ENCODE measurements around the gene MORC2.

The MORC2 gene

DNA sequence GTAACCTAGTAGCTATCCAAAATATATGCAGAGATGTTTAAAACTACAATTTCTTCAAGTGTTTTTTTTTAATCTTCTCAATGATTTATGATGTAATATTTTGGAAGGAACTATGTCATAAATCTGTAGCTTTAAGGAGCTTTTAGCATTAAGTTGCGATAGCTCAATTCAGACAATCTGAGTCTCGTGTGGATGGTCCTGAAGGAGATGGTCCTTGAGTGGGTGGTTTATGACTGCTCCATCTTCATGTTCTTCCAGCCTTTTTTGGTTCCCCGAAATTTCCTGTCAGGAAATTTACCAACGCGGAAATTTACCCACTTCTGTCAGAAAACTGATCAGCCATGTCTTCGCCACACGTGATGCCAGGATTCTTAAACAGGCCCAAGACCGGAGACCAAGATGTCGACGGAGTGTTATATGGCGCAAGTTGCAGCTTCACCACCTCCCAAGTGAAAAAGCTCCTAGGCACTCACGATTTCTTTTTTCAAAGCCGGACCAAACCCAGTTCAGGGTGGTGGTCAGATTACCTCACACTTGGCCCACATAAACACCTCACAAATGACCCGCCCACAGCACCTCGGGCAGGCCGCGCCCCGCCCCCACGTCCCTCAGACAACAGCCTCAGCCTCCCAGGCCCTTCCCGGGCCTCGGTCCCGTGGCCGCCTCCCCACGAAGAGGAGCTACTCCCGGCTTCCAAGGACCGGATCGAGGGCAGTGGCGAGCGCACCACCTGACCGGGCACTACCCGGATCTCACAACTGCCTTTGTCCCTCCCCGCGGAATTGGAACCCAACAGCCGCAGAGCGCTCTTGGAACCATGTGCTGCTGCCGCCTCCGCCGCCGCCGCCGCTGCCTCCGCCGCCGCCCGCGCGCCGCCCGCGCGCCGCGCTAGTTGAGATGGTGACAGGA lies at the start of gene MORC2:
MORC2 (minus strand) TSS at position 760 of the 909 bp plus-strand sequence. CDS start 885 bp downstream, outside the sequence.
- no peak for DNase-seq (ENCODE audit: low read depth)

- no peak for DNase-seq (ENCODE audit: low read depth)
Observed at GRCh38 chr22:31005535-31005934, 37.0 kb upstream of the MORC2 start.

DNA sequence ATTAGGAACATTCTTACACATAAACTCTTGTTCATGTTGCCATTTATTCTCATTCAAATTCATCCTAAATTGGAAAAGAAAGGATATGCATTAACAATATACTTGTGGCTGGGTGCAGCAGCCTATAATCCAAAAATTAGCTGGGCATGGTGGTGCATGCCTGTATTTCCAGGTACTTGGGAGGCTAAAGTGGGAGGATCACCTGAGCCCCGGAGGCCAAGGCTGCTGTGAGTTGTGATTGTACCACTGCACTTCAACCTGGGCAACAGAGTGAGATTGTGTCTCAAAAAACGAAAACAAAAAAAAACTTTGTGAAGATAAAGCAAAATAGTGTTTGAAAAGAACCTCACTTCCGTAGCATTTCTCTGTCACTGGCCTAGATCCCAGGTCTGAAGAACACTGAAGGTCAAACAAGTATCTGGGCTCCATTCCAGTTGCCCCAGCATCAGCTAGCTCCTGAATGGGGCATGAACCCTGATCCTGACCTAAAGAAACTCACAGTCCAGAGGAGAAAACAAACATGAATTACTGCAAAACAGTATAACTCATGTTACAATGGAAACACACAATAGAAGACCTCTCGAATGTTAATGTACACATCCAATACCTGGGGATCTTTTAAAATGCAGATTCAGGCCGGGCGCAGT lies 32.7 kb upstream of the MORC2 start:
- no peak for DNase-seq (ENCODE audit: low read depth)

GRCh38 chr22:30998329-30998728 lies 29.8 kb upstream of the MORC2 start:
- DNase-seq (ENCODE audit: low read depth): no peak

GRCh38 chr22:30996462-30996861 lies 27.9 kb upstream of the MORC2 start:
- no peak for DNase-seq (ENCODE audit: low read depth)

DNA sequence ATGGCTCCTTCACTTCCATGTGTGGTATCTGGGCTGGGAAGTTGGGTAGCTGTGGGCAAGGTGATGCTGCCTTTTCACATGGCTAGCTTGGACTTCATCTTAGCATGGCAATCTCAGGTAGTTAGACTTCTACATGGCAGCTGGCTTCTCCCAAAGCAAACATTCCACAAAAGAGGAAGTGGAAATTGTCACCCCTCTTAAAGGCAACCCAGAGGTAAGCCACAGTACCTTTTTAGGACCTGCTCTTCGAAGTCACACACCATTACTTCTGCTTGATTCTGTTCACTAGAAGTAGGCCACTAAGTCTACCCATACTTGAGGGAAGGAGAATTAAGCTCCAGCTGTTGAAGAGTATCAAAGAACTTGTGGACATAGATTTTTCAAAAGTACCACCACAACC lies 26.4 kb upstream of the MORC2 start:
- DNase-seq (ENCODE audit: low read depth): no peak

DNA sequence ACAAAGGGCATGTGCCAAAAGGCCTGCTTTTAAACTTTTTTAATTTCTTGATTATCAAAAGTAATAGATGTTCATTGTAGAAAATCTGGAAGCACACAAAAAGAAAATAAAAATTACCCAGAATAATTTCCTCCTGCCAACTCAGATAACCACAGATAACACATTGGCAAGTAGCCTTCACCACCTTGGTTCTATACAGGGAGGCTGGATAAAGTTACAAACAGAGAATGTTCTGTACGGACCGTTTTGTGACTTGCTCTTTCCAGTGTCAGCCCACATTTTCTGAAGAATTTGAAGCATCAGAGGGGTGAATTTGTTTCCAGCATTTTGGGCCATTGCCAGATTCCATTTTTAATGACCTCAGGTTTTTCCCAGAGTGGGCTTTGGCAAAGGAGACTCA lies 24.0 kb upstream of the MORC2 start:
- DNase-seq (ENCODE audit: low read depth): no peak

- no peak for DNase-seq (ENCODE audit: low read depth)
Observed at GRCh38 chr22:30990690-30991089, 22.1 kb upstream of the MORC2 start.

DNA sequence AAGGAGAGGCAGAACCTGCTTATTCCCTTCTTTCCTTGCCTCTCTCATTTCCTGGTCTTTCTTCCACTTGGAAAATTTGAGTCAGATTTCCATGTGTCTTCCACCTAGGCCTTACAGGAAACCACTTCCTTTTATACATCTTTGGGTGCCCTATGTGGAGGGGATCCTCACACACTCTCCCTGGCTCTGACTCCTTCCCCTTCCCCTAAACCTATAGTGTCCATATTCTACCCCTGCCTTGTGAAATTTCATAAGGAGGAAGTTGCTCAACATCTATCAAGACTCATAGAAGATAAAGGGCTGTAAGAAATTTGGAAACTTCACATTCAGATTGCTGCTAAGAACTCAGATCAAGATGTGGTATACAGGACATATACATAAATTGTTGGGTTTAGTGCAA lies 20.9 kb upstream of the MORC2 start:
- DNase-seq (ENCODE audit: low read depth): no peak

DNA sequence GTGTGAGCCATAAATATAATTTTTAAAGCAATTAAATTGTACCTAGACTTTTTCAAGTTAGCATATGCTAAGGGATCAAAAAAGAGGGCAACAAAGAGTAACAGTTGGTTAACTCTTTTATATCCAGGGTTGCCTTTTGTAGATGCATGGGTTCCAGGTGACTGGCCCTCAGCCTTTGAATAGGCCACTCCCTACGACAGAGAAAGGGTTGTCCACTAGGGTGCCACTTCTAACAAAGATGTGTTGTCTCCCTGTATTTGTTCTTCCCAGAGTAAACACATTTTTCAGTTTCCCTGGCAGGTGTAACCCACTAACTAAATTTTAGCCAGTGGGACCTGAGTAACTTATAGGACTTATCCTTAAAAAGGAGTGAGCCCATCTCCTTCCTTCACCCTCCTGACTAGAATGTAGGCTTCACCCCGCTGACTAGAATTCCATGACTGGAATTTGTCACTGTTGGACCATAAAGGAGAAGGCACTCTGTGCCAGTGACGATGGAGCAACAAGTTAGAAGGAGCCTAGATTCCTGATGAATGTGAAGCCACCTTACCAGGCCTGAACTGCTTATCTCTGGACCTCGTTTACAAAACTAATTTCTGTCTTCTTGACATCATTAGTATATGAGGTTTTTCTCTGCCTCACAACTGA lies 17.1 kb upstream of the MORC2 start:
- no peak for DNase-seq (ENCODE audit: low read depth)

GRCh38 chr22:30984317-30984716 lies 15.7 kb upstream of the MORC2 start:
- no peak for DNase-seq (ENCODE audit: low read depth)

- DNase-seq (ENCODE audit: low read depth): no peak
Observed at GRCh38 chr22:30982512-30982911, 13.9 kb upstream of the MORC2 start.

DNA sequence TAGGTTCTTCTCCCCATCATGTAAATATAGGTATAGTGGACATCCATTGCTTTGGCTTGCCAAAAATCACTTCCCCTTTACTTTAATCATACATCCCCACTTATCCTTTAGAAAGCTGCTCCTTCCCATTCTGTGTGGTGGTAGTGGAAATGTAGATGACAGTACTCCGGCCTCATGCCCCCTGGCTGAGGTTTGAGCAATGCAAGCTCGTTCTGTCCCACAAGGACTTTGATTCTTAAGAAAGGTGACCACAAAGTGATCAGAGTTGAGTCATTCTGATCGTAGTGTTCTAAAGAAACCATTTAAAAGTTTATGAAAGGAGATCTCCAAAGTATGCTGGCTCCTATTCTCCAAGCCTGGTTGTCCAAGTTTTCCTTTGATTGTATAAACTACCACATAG lies 11.4 kb upstream of the MORC2 start:
- no peak for DNase-seq (ENCODE audit: low read depth)

GRCh38 chr22:30978304-30978962 lies 9.9 kb upstream of the MORC2 start:
- no peak for DNase-seq (ENCODE audit: low read depth)

GRCh38 chr22:30970356-30970746 lies 1.8 kb upstream of the MORC2 start:
- DNase-seq (ENCODE audit: low read depth): no peak

DNA sequence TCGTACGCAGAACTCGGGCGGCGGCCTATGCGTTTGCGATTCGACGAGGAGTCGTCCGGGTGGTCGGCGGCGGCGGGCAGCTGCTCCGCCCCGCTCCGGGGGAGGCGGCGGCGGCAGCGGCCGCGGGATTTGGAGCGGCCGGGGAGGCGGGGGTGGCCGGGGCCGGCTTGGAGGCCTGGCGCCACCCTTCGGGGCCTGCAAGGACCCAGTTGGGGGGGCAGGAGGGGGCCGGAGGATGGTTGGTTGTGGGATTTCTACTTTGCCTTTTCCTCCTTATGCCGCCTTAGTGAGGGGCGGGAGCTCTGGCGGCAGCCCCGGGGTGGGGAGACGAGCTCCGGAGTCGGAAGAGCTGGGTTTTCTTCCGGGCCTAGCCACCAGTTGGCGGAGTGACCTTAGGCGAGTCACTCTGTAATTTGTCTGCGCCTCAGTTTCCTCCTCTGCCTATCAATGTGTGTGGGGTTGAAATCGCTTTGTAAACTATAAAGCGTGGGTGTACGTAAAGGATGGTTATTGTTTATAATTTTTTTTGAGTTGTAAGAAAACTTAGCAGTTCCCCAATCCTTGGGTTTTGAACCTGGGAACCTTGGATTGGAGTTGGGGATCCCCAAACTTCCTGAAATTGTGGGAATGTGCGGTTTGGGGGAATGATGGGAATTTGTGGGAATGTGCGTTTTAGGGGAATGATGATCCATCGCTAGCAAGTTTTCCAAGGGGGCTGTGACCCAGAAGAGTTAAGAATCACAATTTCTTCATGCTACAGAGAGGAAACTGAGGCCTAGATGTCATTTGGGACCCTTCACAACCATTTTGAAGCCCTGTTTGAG lies 1.2 kb upstream of the MORC2 start:
- no peak for DNase-seq (ENCODE audit: low read depth)

- DNase-seq (ENCODE audit: low read depth): peak; percentile 88
Observed at GRCh38 chr22:30968924-30969531, 454 bp upstream of the MORC2 start, which contains the start of gene TUG1. Gene TUG1 (plus strand): TSS chr22:30969265.

DNA sequence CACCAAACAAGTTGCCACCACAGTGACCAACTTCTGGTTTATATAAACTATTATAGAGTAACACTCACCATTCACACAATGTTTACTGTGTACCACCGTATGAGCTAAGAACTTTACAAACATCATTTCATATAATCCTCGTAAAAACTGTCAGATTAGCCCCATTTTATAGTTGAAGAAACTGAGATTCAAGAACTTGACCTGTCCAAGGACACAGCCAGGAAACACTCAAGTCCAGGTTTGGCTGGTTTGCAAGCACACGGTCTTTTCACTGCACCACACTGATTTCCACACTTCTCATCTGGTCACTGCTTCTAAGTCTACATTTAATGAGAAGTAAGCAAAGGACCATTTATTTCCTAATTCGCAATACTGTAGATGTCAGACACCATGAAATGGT lies 3.7 kb downstream of the MORC2 start:
- DNase-seq (ENCODE audit: low read depth): no peak

DNA sequence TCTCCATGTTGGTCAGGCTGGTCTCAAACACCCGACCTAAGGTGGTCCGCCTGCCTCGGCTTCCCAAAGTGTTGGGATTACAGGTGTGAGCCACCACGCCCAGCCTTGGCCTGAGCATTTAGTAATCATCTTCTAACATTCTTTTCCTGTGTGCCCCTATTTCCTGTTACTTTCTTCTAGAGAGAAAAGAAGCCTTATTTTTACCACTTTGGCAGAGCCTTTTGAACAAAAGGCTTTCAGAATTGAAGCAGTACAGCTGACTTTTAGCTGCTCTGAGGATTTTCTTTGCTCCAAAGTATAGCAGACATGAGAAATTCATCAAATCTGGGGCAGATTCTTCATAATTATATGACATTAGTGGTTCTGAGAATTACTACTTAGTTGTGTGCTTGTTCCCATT lies 13.4 kb downstream of the MORC2 start:
- no peak for DNase-seq (ENCODE audit: low read depth)

- DNase-seq (ENCODE audit: low read depth): no peak
Observed at GRCh38 chr22:30953206-30953605, 15.4 kb downstream of the MORC2 start.
